B cell (primary cell): ENCODE results near the gene RBMS3.

ENCODE experiments used
- EZH2 ChIP-seq: IDR thresholded peaks from 2 replicates; pipeline ENCODE4 v1.6.1; 2012; ENCODE audit warnings: borderline replicate concordance, low read depth, mild to moderate bottlenecking, moderate library complexity, low read length; ENCODE audit not compliant: insufficient read depth, poor library complexity, severe bottlenecking
- TF ChIP-seq, protein P1 (sequence below): fragments of 200-600 bp; IDR thresholded peaks from one replicate; pipeline ENCODE4 v1.8.0; 2022; ENCODE audit warnings: antibody characterized with exemption, mild to moderate bottlenecking

DNA sequence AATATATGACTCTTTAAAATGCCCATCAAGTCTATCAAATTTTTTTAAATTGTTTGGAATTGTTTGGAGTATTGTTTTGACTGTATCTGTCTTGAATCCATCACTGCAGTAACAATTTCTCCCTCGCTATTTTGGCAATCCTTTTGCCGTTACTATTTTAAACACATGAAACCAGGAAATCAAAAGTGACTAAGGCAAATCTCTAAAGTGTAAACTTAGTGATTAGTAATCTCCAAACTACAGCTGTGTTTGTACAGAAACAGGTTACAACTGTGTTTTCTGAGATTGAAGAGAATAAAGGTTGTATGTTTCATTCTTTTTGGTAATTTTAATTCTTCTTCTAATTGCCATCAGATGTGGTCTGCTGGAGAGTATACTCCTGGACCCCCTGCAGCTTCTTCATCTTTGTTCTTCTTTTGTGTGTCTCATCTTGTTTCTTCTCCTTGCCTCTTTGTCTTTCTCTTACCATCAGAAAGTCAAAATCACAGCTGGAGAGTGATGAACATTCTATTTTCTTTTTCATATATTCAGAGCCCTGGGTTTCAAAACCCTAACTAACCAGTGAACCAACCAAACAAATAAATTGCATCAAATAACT is 465.4 kb downstream of the RBMS3 start:
- TF ChIP-seq, protein P1, sequence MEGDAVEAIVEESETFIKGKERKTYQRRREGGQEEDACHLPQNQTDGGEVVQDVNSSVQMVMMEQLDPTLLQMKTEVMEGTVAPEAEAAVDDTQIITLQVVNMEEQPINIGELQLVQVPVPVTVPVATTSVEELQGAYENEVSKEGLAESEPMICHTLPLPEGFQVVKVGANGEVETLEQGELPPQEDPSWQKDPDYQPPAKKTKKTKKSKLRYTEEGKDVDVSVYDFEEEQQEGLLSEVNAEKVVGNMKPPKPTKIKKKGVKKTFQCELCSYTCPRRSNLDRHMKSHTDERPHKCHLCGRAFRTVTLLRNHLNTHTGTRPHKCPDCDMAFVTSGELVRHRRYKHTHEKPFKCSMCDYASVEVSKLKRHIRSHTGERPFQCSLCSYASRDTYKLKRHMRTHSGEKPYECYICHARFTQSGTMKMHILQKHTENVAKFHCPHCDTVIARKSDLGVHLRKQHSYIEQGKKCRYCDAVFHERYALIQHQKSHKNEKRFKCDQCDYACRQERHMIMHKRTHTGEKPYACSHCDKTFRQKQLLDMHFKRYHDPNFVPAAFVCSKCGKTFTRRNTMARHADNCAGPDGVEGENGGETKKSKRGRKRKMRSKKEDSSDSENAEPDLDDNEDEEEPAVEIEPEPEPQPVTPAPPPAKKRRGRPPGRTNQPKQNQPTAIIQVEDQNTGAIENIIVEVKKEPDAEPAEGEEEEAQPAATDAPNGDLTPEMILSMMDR, result no peak
- TF ChIP-seq EZH2, result no peak
